NCI-H146 (cell line): Measurements from ENCODE around the gene CRTAC1.
A peak's percentile ranks its signal among the peaks of the same experiment; 100 is the strongest.
"Not testable (repeated sequence)": the region's sequence is repeated elsewhere in the genome, so short reads cannot be mapped to it uniquely, and the experiment has no call there.

Source experiments
- DNase-seq: peaks from one replicate; lab custom pipeline; 2025; lab: John Stamatoyannopoulos, UW

Gene CRTAC1

DNA sequence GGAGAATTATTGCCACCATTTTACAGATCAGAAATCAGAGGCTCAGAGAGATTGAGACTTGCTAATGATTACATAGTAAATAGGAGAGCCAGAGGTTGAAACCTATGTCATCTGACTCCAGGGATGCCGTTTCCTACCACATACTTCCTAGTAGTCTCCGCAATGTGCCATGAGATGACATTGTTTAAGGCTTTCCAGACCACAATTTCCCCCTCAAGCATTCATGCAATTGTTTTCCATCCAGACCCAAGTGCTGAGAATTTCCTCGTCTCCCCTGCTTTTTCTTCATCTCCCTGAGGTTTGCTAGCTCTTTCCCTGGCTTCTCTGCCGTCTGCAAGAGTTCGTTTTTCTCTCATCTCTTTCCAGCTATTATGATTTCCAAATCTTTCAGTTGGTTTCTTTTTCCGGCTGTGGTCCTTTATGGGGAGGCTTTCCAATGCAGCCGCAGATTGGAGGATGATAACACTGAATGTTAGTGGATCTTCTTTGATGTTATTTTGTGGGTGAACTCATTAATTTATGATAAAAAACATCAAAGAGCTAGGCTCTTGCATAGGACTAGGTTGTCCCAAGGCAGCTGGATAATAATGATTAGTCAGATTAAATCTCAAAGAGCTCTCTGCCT lies 187.7 kb downstream of the CRTAC1 start:
- no peak for DNase-seq

DNA sequence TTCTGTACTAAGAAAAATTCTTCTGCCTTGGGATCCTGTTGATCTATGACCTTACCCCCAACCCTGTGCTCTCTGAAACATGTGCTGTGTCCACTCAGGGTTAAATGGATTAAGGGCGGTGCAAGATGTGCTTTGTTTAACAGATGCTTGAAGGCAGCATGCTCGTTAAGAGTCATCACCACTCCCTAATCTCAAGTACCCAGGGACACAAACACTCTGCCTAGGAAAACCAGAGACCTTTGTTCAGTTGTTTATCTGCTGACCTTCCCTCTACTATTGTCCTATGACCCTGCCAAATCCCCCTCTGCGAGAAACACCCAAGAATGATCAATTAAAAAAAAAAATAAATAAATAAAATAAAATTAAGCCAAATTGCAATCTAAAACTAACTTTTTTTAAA lies 188.3 kb downstream of the CRTAC1 start:
- DNase-seq, result not testable (repeated sequence)

DNA sequence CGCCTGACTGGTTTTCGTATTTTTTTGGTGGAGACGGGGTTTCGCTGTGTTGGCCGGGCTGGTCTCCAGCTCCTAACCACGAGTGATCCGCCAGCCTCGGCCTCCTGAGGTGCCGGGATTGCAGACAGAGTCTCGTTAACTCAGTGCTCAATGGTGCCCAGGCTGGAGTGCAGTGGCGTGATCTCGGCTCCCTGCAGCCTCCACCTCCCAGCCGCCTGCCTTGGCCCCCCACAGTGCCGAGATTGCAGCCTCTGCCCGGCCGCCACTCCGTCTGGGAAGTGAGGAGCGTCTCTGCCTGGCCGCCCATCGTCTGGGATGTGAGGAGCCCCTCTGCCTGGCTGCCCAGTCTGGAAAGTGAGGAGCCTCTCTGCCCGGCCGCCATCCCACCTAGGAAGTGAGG lies 189.3 kb downstream of the CRTAC1 start:
- DNase-seq, result not testable (repeated sequence)

DNA sequence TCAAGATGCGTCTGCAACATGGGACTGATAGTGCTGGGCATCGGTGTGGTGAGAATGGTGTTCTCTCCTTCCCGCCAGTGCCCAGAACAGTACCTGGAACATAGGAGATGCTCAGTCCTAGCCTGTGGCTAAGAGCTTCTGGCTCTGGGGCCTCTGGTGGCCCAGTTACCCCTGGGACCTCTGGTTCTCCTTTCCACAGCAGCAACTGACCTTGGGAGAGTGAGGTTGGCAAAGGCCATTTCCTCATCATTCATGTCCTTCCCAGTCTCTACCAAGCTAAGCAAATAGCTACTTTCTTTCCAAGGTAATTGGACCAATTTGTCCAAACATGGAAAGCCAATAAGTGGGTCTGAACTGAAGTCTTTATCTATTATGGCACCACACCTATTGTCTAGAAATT lies 192.3 kb downstream of the CRTAC1 start:
- DNase-seq, result peak; percentile 25

DNA sequence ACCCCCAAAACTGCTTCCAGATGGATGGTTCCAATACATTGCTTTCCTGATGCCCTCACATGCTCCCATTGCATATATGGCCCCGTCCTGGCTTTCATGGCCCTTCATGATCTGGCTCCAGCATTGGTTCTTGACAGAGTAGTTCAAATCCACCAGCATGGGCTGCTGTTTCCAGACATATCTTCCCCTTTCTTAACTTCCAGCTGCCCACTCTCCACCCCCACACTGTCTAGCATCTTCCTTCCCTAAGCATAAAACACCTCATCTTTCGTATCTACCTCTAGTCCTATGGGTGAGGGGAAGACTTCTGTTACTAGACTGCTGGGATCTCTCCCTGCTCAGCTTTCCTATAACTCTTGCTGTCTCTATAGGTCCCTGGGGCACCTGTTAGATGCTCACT lies 194.0 kb downstream of the CRTAC1 start:
- no peak for DNase-seq

DNA sequence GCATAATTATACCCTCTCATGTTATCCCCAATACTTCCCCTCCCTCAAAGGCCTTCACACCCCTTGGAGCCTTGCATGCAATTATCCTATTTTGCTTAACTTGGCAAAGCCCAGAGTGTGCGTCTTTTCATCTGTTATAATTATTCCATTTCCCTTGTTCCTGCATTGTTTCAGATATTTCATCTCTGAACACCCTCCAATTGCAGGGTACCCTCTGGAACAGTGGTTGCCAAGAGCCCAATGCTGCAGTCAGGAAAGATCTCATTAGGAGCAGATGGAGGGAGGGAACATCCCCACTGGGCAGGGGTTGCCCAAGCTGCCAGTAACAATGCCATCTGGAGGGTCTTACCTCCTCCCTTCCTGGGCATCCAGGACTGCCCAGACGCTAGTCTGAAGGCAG lies 199.2 kb downstream of the CRTAC1 start:
- DNase-seq, result no peak

DNA sequence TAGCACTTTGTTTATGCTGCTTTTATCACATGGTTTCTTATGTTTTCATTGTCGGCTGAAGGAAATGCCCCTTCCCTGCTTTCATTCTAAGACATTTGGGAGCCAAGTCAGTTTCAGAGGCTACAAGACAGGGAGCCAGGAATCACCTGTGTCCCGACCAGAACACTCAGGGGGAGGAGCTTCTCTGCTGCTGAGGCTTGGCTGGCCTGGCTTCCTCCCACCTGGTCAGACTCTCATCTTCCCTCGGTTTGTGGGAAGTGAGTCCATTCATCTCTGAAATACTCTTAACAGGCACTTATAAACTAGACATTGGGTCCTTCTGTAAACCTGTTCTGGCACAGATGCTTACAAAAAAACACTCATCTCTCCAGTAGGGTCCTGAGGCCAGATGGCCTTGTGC lies 200.4 kb downstream of the CRTAC1 start:
- no peak for DNase-seq

DNA sequence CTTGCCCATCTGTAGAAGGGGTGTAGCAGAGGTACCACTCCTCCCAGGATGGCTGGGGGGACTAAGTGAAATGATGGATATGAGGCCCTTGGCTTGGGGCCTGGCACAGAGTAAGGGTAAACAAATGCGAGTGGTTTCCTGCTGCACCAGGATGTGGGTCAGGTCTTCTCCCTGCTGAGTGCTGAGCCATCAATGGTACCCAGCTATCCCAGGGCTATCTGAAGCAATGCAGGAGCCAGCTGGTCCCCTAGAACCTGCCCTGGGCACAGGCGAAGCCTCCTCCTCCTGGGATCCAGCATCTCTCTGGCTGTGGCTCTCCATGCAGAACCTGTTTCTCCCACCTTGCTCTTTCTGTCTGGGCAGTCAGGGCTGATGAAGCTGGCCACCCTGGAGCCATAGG lies 201.7 kb downstream of the CRTAC1 start:
- DNase-seq, result no peak

DNA sequence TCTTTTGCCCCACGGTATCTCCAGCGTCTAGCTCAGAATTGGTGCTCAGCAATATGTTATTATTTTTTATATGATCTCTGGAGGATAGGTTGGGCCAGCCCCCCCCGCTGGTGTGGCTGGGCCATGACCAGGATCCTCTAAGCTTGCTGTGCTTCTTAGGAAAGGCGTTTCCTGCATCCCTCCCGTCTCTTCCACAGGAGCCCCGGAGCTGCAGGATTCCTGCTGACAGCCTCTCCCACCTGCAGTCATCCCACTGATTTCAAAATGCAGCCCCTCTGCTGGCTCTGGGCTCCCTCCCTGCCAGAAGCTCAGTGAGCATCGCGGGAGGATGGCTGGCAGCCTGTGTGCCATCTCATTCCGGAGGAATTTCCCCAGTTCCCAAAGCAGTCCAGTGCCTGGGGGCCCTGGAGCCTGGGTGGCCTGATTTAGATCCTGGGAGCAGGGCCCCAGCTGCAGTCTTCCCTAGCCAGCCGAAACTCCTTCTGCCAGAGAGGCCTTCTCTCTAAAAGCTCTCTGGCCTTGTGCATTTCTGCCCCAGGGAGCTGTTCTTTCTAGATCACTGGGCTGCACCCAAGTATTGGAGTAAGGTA lies 202.6 kb downstream of the CRTAC1 start:
- DNase-seq, result no peak

DNA sequence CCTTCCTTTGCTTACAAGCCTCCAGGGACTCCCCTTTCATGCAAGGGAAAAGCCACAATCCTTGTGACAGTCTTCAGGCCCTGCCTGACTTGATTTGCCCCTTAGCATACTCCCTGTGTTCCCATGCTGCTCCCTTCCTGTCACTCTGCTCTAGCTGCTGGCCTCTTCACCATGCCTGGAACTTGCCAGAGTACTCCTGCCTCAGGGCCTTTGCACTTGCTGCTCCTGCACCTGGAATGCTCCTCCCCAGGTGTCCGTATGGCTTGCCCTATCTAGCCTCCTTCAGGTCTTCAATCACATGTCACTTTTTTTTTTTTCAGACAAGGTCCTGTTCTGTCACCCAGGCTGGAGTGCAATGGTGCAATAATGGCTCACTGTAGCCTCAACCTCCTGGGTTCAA lies 203.5 kb downstream of the CRTAC1 start:
- DNase-seq, result no peak

DNA sequence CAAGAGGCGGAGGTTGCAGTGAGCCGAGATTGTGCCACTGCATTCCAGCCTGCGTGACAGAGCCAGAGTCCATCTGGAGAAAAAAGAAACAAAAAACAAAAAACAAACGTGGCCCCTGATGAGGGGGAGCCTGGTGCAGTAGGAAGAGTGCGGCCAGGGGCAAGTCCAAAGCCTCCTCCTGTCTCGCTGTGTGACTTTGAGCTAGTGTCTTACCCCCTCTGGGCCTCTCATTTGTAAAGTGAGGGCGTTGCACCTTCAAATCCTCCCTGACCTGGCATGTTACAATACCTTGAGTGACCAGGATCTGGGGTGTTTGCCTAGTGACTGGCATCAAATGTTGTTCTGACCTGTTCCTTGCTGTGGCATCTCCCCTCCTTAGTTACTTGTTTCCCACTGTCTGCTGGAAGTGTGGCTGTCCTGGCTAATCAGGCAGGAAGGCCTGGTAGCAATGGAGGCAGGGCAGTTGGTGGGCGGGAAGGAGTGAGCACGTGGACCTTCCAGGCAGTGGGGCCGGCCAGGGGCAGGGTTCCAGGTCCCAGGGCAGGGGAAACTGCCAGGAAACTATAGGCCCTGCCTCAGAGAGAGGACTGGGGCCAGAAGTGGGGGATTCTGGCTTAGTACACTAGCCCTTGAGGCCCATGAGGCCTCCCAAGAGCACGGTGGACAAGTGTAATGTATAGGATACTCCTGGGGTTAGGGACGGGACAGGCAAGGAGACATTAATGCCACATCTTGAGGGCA lies 205.2 kb downstream of the CRTAC1 start:
- no peak for DNase-seq

DNA sequence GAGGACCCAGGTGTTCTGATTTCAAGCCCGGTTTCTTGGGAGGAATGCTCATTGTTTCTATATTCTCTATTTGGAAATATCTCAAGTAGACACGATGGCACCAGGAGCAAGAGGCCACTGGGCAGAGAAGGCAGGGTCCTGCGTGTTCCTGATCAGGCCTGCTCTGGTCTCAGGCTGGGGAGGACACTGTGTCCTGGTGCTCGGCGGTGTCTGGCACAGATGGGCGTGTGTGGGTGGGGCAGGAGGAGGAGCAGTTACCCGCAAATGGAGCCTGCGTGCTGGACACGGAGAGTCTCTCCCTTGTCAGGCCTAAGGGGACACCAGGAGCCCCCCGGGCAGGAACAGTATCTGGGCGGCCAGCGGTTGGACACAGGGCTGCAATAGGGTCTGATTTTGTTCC lies 206.7 kb downstream of the CRTAC1 start:
- DNase-seq, result no peak

DNA sequence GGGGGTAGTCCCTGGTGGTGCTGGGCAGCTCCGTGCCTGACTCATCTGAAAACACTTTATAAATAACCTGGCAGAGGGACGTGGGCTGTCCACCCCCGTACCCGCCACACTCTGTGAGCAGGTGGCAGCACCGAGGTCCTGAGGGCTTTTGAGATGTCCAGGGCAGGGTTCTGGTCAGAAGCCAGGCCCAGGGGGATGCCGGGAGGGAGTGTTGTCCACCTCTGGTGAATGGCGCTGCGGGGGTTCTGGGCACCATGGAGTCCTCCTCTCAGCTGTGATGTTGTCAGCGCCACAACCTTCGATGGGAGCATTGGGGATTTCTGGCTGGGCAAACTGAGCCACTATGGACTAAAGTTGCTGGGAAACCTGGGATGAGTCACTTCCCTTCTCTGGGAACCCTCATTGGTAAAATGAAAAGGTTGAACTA lies 208.1 kb downstream of the CRTAC1 start:
- DNase-seq, result peak; percentile 89

DNA sequence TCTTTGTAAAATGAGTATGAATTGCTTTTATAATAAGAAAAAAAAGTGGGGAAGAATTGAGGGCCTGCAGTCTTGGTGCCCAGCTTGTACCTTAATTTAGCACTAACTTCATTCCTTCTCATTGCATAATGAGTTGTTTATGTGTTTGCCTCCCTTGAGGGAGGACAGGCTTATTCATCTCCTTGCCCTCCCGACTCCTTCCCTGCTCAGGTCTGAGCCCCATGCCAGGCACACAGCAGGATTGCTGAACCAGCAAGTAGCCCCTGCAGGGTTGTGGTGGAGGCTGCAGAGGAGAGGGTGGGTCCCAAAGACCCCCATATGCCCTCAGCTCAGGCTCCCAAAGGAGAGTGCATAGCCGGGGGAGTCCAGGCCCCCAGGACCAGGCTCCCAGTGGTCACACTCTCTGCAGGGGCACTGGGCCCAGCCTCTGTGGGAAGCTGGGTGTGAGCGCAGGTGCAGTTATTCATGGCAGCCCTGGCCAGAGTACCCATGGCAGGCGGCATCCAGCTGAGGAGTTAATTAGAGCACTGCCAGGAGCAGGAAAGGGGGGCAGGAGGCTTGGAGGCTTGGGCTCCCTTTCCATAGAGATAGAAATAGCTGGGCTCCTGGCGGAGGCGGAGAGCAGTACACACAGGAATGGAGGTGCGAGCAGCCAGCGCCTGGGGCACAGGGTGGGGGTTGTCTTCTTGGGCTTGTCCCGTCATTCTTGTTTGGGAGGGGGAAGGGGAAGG lies 208.9 kb downstream of the CRTAC1 start:
- peak; percentile 92 for DNase-seq

DNA sequence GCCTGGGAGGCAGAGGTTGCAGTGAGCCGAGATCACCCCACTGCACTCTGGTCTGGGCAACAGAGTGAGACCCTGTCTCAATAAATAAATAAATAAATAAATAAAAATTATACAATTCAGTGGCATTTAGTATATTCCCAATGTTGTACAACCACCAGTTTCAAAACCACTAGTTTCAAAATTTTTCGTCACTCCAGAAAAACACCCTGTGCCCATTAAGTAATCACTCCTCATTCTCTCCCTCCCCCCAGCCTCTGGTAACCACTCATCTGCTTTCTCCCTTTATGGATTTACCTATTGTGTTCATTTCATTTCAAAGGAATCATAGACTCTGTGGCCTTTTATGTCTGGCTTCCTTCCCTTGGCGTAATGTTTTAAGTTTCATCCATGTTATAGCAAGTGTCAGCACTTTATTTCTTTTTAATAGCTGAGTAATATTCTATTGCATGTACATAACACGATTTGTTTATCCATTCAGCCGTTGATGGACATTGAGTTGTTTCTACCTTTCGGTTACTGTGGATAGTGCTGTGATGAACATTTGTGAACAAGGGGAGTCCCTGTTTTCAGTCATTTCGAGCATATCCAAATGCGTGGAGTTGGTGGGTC lies 210.2 kb downstream of the CRTAC1 start:
- no peak for DNase-seq

DNA sequence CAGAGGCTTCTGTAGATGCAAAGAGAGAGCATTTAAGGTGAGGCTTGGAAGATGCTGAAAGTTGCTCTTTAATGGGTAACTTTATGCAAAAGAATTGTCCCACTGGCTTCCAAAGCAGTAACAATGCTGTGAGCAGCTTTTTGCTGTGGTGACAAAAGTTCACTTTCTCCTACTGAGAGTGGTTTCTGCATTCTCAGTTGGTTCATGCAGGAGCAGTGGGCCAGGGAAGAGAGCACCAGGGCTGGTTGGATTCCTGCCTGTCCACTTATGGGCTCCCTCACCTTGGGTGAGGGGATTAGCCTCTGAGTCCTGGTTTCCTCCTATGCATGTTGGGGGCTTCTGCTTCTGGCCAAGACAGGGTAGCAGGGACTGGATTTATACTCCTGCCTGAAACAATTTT lies 211.8 kb downstream of the CRTAC1 start:
- no peak for DNase-seq

DNA sequence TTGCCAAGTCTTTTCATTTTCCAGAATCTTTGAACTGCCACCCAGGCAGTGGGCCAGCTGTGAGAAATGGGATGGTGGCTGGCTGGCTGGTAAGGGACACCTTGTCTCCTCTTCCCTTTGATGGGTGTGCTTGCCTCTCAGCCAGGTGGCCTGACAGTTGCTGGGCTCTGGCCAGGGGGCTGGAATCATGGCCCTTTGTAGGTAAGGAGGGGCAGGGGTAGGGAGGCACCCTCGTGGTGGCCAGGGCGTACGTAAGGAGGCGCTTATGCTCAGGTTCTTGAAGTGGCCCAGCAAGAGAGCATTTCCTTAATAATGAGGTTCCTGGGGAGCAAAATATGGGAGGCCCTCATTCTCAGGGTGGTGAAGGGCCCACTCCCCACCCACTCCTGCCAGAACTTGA lies 213.8 kb downstream of the CRTAC1 start:
- no peak for DNase-seq
